AG08396 (cell line): Measurements from ENCODE around the gene SPG7.
"Not testable (repeated sequence)": the region's sequence is repeated elsewhere in the genome, so short reads cannot be mapped to it uniquely, and the experiment has no call there.

ENCODE experiments used
- DNase-seq: peaks from one replicate; pipeline ENCODE4 v3.0.0; 2012; ENCODE audit warnings: low spot score, mixed read lengths

The SPG7 gene

DNA sequence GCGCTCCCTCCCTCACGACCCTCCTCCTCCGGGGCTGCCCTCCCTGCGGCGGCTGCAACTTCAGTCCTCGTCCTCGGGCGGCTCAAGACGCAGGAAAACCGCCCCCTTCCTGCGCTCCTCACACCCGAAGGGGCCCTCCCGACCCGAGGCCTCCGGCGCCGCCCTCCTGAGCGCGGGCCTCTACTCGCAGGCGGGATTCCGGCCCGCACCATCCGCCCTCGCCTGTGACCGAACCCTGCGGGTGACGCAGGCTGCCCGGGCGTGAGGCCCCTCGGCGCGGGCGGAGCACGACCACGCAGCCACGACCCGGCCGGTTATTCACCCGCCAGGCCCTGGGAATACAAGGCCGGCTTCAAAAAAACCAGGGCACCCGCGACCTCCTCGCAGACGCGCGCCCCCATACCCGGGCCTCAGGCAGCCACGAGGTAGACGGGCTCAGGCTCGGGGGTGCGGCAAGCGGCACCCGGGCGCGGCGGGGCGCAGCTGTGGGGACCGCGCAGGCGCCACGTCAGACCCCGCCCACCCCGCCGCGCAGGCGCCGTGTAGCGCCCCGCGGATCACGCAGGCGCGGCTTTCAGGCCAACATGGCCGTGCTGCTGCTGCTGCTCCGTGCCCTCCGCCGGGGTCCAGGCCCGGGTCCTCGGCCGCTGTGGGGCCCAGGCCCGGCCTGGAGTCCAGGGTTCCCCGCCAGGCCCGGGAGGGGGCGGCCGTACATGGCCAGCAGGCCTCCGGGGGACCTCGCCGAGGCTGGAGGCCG, at the start of gene SPG7:
SPG7 (plus strand) TSS at position 570 of the 757 bp plus-strand sequence; CDS start at position 585, 15 bp downstream.
- DNase-seq: peak; percentile 100

DNA sequence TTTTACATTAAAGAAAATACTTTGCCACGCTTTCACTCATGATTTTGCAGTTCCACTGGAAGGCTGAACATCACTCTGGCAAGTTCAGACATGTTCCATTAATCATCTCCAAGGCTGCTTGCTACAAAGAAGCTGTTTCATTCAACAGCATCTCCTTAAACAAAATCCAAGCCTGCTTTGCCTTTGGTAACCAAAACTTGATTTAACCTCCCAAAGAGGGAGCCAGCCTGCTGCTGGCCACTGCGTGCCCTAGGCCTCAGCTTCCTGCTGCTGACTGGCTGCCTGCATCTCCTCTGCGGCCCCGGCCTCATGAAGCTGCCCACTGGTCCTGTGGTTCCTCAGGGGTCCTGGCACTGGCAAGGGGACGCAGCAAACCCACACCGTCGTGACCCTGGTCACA, 49.7 kb upstream of the SPG7 start:
- no peak for DNase-seq

DNA sequence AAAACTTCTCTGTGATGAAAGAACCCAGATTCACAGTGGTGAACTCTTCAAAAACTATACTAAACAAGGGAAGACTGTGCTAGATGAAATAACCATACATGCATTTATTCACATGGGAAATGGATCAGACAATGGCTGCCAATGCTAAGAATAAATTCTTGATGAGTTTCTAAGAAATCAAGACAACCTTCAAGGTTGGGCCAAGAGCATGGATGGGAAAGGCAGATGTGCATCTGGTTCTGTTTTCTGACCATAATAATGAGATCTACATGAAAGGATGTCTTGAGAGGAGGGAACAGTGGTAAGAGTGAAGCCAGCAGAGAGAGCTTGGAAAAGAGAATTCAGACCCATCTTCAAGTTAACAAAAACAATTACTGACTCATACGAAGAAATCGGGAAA, 49.2 kb upstream of the SPG7 start:
- DNase-seq: no peak

GRCh38 chr16:89460556-89460955, 47.6 kb upstream of the SPG7 start:
- DNase-seq: no peak

GRCh38 chr16:89461890-89462289, 46.3 kb upstream of the SPG7 start:
- not testable (repeated sequence) for DNase-seq

DNA sequence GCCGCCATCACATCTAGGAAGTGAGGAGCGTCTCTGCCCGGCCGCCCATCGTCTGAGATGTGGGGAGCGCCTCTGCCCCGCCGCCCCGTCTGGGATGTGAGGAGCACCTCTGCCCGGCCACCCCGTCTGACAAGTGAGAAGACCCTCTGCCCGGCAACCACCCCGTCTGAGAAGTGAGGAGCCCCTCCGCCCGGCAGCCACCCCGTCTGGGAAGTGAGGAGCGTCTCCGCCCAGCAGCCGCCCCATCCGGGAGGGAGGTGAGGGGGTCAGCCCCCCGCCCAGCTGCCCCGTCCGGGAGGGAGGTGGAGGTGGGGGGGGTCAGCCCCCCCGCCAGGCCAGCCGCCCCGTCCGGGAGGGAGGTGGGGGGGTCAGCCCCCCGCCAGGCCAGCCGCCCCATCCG, 45.6 kb upstream of the SPG7 start:
- DNase-seq: not testable (repeated sequence)

DNA sequence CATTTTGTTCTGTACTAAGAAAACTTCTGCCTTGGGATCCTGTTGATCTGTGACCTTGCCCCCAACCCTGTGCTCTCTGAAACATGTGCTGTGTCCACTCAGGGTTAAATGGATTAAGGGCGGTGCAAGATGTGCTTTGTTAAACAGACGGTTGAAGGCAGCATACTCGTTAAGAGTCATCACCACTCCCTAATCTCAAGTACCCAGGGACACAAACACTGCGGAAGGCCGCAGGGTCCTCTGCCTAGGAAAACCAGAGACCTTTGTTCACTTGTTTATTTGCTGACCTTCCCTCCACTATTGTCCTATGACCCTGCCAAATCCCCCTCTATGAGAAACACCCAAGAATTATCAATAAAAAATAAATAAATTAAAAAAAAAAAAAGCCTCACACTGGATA, 44.9 kb upstream of the SPG7 start:
- not testable (repeated sequence) for DNase-seq

DNA sequence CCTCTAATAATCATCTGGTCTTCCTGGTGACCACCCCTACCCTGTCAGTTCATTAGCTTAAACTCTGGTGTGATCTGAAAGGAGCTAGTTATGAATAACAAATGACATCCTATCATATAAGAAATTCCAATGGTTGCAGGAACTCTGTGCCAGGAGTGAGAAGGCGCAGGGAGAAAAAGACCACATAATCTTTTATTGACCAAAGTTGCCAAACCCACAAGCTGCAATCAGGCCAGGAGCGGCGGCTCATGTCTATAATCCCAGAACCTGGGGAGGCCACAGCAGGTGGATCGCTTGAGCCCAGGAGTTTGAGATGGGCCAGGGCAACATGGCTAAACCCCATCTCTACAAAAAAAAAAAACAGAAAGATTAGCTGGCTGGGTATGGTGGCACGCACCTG, 41.3 kb upstream of the SPG7 start:
- no peak for DNase-seq

GRCh38 chr16:89467382-89467781, 40.8 kb upstream of the SPG7 start:
- no peak for DNase-seq

GRCh38 chr16:89472711-89473075, 35.5 kb upstream of the SPG7 start:
- DNase-seq: no peak

DNA sequence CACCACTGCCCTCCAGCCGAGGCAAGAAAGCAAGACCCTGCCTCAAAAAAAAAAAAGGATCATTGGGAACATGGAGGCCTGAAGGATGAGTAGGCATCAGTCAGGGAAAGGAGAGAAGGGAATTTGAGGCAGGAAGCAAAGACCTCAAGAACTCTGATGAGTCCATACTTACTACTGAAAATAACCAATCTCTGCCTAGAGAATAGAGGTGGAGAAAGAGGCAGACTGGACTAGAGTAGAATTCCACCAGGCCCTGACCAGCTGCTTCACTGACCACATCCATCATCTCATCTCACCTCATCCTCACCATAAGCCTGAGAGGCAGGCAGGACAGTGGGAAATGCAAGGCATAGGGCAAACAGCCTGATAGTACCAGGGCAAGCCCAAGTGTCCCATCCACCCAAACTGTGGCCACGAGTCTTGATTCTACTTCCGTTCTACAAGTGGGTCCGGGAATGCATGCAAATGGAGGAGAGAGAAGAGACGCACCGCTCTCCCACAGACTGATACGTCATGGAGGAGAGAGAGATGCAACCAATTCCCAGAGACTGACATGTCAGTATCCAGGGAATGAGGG, 35.0 kb upstream of the SPG7 start:
- DNase-seq: no peak

GRCh38 chr16:89473791-89474414, 34.3 kb upstream of the SPG7 start:
- no peak for DNase-seq

- no peak for DNase-seq
Observed at GRCh38 chr16:89475144-89475543, 33.1 kb upstream of the SPG7 start.

DNA sequence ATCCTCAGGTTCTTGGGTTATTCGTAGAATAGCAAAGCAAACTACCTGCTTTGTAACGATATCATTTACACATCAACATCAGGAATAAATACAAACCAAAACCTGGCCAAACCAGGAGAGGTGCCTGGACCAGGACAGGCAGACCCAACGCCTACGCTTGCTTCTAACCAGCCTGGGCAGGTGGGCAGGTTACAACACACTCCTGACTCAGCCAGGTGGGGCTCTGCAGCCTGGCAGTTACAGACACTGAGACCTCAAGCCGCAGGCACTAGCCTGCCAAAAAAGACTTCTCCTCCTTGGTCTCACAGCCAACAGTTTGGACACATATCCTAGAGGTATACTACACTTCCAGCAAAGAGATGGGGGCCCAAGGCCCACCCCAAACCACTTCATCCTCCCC, 31.8 kb upstream of the SPG7 start:
- DNase-seq: no peak

DNA sequence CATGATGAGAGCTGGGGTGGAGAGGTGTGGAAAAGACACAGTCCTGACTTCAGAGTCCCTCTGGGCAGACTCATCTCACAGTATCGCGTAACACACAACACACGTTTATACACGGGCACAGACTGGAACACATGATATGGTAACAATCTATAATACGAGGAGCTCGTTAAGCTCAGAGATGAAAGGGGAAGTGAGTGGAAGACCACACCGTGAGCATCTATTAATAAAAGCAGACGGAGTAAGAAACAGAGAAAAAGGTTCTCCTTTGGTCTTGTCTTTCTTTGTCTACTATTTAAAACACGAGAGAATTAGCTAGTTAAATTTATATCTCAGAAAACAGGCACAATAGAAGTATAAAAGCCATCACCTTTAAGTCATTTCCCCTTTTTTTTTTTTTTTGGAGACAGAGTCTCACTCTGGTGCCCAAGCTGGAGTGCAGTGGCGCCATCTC, 31.4 kb upstream of the SPG7 start:
- DNase-seq: no peak

GRCh38 chr16:89478576-89479221, 29.5 kb upstream of the SPG7 start:
- peak; percentile 62 for DNase-seq

- DNase-seq: no peak
Observed at GRCh38 chr16:89481356-89481955, 26.7 kb upstream of the SPG7 start.

GRCh38 chr16:89482150-89482816, 25.9 kb upstream of the SPG7 start:
- no peak for DNase-seq

DNA sequence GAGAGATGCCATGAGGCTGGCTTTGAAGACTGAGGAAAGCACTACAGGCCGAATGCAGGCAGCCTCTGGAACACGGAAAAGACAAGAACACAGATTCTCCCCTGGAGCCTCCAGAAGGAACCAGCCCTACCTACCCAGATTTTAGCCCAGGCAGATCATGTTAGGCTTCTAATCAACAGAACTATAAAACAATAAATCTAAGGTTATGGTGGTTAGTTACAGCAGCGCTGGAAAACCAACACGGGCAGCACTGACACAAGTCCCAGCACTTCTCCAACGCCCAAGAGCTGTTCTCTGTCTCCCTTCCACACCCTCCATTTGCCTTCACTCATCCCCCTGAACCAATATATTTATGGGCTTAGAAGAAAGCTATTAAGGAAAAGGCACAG, 25.4 kb upstream of the SPG7 start:
- no peak for DNase-seq

- no peak for DNase-seq
Observed at GRCh38 chr16:89484041-89484501, 24.1 kb upstream of the SPG7 start.

DNA sequence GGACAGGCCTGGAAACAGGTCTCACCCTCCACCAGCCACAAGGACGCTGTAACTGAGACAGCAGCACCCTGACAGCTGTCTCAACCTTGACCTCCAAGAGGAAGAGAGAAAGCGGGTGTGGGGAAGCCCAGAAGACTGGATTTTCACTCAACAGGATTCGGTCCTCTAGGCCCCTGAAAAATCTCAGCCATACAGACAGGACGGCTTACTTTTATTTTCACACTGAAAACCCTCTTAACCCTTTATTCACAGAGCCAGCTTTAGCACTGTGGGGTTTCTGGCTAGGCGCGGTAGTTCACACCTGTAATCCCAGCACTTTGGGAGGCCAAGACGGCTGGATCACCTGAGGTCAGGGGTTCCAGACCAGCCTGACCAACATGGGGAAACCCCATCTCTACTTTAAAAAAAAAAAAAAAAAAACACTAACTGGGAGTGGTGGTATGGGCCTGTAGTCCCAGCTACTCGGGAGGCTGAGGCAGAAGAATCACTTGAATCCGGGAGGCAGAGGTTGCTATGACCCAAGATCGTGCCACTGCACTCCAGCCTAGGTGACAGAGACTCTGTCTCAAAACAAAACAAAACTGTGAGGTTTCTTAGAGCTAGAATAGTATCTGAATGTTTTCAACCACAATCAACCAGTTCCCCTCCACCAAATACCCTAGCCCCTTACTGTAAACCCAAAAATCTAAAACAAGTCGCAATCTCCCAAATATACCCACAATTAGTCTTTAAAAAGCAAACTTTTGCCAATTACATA, 23.1 kb upstream of the SPG7 start:
- DNase-seq: no peak
